HAP-1 (cell line): ENCODE results near the gene PICK1.

Experiments used
- DNase-seq, 2 experiments: peaks; one replicate each; pipeline ENCODE4 v3.0.0-alpha.2; 2016 to 2020; ENCODE audit warnings: low spot score in 2 of 2
- H3K27me3 ChIP-seq: fragments of 250-450 bp; sonication (Bioruptor Pico); 2 replicates; pipeline ENCODE4 v1.5.1; 2020; ENCODE audit warnings: low read depth, mild to moderate bottlenecking, moderate library complexity
- H3K36me3 ChIP-seq: fragments of 250-450 bp; sonication (Bioruptor Pico); replicated peaks from 2 replicates; pipeline ENCODE4 v1.5.1; 2020; ENCODE audit warnings: mild to moderate bottlenecking
- H3K4me1 ChIP-seq: fragments of 250-450 bp; sonication (Bioruptor Pico); 2 replicates; pipeline ENCODE4 v1.5.1; 2020; ENCODE audit warnings: mild to moderate bottlenecking
- H3K4me3 ChIP-seq: fragments of 250-450 bp; sonication (Bioruptor Pico); 2 replicates; pipeline ENCODE4 v1.5.1; 2020; ENCODE audit warnings: mild to moderate bottlenecking, moderate library complexity
- H3K9me3 ChIP-seq: fragments of 250-450 bp; sonication (Bioruptor Pico); 2 replicates; pipeline ENCODE4 v1.5.1; 2020; ENCODE audit warnings: mild to moderate bottlenecking, moderate library complexity
- in situ Hi-C: fragments of 300-500 bp; cut with MboI; formaldehyde crosslinking; loops from 3 replicates; pipeline ENCODE4 v1.14.3; 2020; ENCODE audit warnings: low sequenced_read_pairs, inconsistent platforms, mixed read lengths

The PICK1 gene

DNA sequence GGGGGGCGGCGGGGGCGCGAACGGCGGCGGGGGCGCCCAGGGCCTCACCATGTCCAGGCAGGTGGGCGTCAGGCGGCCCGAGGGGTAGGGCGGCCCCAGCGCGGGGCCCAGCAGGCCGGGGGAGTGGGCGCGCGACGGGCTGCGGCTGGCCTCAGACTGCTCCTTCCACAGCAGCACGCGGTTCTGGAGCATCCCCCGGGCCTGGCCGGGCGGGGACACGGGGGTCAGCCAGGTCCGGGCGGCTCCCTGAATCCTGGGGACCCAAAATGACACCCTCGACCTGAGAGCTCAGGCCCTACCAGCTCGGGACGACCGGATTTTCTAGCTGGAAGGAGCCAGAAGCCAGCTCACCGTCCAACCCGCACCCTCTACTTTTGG, 32.3 kb downstream of the PICK1 start:
- no peak for DNase-seq
- Histone ChIP-seq H3K4me1 (peaks cover 3% of the 10 kb centered on the region), H3K27me3 (no peaks in the 10 kb centered on the region), H3K9me3 (no peaks in the 10 kb centered on the region), H3K36me3 (no peaks in the 10 kb centered on the region), H3K4me3 (no peak overlapping the region)
- in situ Hi-C loops: no loop called here

DNA sequence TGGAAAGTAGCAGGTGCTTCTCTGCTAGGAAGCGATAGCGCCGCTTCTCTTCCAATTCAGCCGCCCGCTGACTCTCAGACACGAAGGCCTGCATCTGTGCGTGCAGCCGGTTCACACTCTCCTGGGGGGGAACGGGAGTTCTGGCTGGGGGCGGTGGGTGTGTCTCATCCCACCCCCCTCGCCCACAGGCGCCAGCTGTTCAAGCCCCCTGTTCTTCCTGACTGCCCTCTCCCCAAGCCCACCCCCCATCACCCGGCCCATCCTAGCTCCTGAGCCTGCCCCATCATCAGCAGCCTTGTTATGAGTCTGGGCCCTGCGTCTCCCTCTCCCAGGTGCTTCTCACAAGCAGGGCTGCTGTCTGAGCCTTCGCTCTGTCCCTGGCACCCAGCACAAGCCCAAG, 39.9 kb downstream of the PICK1 start:
- H3K27me3 ChIP-seq: no peaks in the 10 kb centered on the region
- no peaks in the 10 kb centered on the region for H3K36me3 ChIP-seq
- DNase-seq: no peak
- no peaks in the 10 kb centered on the region for H3K9me3 ChIP-seq
- no peak overlapping the region for H3K4me3 ChIP-seq
- no peaks in the 10 kb centered on the region for H3K4me1 ChIP-seq
- in situ Hi-C loops: no loop called here

DNA sequence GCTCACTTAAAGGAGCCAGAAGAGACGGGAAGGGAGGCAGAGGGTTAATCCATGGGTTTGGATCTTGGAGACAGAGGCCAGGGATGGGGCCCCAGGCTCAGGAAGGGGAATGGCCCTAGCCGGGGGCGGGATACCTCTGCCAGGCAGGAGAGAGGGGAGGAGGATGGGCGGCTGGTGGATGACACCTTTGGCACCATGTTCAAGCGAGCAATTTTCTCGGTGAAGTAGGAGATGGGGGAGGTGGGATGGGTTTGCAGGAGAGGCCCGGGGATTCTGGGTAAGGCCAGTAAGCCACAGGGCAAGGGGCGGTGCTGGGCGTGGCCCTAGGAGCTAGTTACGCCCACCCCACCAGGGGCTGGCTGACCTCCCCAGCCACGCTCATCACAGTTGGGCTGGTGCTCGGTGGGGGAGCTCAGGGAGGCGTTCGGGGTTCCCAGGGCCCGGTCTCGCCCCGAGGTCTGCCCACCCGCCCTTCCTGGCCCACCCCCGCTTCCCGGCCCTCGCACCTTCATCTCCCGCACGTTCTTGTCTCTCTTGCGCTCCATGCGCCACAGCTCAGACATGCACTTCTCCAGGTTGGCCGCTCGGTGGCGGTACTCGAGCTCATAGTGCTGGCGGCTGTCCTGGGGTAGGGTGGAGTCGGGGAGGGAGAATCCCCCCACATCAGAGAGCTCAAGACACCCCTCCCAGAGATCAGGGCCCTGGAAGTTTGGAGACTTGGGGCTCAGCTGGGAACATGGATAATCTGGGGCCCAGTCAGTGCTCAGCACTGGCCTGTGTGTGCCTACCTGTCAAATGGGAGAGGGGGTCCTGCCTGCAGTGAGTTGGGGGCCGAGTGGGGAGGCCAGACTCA, 40.6 kb downstream of the PICK1 start:
- no peak for DNase-seq
- in situ Hi-C loops: no loop called here
- Histone ChIP-seq H3K9me3 (no peaks in the 10 kb centered on the region), H3K36me3 (no peaks in the 10 kb centered on the region), H3K4me3 (no peak overlapping the region), H3K27me3 (no peaks in the 10 kb centered on the region), H3K4me1 (no peaks in the 10 kb centered on the region)

DNA sequence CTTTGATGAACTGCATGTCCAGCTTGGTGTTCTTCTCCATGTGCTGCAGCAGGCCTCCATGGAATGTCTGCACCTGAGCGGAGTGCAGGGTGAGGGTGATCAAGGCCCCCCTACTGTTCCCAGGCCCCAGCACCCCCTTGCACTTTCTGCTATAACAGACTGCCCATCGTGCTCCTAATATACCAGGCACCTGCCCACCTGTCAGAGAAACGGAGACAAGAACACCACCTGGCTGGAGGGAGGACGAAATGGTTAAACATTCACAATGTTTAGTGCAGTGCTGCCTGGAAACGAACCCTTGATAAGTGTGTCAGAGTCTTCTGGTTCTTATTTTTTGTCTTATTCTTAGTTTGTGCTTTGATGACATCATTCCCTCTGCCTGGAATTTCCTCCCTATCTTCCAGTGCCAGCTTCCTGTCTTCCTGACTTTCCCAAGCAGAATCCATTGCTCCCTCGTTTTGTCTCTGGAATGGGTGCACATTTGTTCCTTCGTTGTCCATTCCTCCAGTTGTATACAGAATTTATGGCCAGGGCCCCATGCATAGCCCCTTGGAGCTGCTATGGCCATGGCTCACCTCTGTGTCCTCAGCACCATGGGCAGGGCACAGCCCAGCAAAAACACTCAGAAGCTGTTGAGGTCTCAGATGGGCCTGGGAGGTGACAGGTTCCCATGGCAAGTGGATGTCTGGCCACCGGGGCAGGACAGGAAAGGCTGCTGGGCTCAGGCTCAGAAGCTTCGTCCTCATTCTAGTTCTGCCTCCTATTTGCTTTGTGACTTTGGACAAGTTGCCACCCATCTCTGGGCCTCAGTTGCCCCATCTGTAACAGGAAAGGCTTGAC, 41.4 kb downstream of the PICK1 start:
- no peaks in the 10 kb centered on the region for H3K9me3 ChIP-seq
- H3K4me1 ChIP-seq: no peaks in the 10 kb centered on the region
- H3K27me3 ChIP-seq: no peaks in the 10 kb centered on the region
- no peaks in the 10 kb centered on the region for H3K36me3 ChIP-seq
- H3K4me3 ChIP-seq: no peak overlapping the region
- no peak for DNase-seq
- in situ Hi-C loops: no loop called here

DNA sequence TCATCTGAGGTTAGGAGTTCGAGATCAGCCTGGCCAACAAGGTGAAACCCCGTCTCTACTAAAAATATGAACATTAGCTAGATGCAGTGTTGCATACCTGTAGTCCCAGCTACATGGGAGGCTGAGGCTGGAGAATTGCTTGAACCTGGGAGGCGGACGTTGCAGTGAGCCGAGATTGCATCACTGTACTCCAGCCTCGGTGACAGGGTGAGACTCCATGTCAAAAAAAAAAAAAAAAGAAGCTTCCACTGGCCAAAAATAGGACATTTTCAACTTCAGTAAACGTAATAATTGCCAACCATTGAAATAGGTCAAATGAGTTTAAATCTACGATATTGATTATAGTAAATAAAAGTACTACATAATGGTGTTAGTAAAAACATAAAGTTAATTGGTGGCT, 46.4 kb downstream of the PICK1 start:
- Histone ChIP-seq H3K4me3 (no peak overlapping the region), H3K4me1 (no peaks in the 10 kb centered on the region), H3K36me3 (no peaks in the 10 kb centered on the region), H3K27me3 (no peaks in the 10 kb centered on the region), H3K9me3 (no peaks in the 10 kb centered on the region)
- in situ Hi-C loops: no loop called here
- no peak for DNase-seq

DNA sequence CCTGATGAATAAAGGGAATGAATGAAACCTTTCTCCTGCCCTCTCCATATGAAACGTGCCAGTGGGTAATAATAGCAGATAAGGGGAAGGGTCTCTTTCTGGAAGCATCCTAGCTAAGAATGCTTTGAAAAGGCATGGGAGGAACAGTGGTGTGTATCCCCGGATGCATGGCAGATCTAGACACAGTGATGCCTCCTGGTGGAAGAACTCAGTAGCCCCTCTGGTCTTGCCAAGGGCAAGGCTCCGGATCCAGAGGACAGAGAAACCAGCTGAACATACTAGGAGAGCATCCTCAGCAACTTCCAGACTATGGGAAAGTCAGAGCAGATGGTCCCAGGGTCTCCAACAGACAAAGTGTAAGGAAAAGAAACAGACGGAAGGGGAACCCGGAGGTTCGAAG, 46.9 kb downstream of the PICK1 start:
- Histone ChIP-seq H3K36me3 (no peaks in the 10 kb centered on the region), H3K9me3 (no peaks in the 10 kb centered on the region), H3K4me1 (no peaks in the 10 kb centered on the region), H3K4me3 (no peak overlapping the region), H3K27me3 (no peaks in the 10 kb centered on the region)
- DNase-seq: peak in 1 of 2 experiments; percentile 40
- in situ Hi-C loops: no loop called here

DNA sequence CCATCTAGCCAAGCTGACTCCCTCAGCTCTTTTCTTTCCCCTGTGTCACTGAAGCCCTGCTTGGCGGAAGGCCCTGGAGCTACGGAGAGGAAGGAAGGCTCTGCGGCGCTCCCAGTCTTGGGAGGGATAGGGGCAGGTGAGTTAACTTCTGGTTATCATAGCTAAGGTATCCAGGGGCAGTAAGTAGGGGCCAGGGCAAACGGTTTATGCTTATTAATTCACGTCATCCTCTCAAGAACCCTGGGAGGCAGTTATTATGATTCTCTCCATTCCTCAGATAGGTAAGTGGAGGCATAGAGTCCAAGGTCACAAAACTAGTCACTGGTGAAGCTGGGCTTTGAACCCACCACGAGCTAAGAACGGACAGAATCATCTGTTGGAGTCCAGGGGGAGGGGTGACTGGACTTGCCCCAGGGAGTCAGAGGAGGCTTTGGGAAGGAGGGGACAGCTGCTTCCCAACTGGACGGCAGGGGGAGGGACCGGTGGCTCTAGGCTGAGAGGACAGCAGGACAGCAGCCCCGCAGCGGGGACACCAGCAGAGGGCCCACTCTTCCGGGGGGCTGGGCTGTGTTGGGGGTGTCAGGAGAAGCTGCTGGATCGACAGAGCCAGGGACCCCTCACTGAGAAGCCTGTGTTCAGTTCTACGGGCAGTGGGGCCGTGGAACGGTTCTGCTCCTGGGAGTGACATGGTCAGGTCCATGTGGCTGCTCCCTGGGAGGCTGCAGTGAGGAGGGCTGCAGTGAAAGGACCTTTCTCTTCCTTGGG, 49.8 kb downstream of the PICK1 start:
- Histone ChIP-seq H3K4me3 (no peak overlapping the region), H3K36me3 (no peaks in the 10 kb centered on the region), H3K27me3 (no peaks in the 10 kb centered on the region), H3K9me3 (no peaks in the 10 kb centered on the region), H3K4me1 (no peaks in the 10 kb centered on the region)
- in situ Hi-C loops: no loop called here
- no peak for DNase-seq

DNA sequence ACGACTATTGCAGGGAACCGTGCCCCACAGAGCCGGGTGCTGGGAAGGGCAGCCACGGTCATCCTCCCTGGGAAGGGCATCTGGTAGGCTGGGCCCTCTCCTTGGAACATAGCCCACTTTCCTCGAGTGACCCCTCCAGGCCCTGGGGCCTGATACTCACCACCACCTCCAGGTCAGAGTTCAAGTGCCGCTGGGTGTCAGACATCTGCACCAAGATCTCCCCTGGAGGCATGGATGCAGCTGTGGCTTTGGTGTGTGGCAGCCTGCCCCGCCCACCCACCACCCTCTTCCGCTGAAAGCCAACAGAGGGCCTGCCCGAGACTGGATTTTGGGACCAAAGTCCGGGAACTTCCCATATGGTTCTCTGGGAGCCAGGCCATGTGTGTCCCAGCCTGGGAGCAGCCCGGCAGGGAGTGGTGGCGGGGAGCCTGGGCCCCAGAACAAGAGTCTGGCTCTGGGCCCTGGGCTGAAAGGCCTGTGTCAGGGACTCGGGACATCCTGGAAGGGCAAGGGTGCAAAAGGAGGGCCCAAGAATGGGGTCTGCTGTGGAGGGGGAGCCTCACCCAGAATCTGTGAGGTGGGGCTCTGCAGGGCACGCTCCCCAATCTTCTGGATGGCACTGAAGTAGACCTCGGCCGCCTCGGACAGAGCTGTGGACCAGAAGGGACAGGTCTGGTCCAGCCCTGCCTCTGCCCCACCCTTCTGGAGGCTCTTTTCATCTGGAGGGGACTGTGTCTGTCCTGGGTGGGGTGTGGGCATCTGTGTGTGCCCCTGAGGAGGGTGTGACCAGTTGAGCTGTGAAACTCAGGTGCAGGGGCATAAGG, 50.7 kb downstream of the PICK1 start:
- H3K27me3 ChIP-seq: no peaks in the 10 kb centered on the region
- no peaks in the 10 kb centered on the region for H3K4me1 ChIP-seq
- in situ Hi-C loops: no loop called here
- no peak for DNase-seq
- no peak overlapping the region for H3K4me3 ChIP-seq
- no peaks in the 10 kb centered on the region for H3K9me3 ChIP-seq
- H3K36me3 ChIP-seq: no peaks in the 10 kb centered on the region

DNA sequence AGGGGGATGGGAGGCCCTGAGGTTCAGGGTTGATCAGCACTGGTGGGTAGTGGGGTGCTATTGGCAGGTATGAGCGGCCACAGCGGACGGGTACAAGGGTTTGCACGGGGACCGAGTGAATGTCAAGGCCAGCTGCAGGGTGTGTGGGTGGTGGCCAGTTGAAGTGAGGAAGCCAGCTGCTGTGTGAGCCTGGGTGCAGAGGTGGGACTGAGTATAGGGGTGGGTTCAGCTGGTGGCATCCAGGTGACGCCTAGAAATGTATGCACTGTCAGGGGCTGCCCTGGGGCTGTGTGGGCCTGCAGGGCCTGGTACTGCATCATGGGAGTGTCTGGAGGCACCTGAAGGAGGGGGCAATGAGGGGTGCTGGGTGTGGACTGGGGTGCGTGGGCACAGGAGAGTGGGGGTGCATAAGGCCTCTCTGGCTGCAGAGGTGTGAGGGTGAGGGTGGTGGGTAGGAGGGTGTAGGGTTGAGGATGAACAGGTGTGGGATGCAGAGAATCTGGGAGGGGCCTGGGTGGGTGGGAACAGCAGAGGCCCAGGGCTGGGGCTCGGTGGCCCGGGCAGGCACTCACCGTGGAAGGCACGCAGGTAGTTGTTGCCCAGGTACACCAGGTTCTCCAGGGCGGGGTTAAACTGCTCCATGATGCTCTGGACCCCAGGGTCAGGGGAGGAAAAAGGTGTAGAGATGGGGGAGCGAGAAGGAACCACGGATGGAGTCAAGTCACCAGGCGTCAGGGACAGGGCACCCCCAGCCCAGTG, 51.5 kb downstream of the PICK1 start:
- Histone ChIP-seq H3K27me3 (no peaks in the 10 kb centered on the region), H3K36me3 (no peaks in the 10 kb centered on the region), H3K4me3 (no peak overlapping the region), H3K9me3 (no peaks in the 10 kb centered on the region), H3K4me1 (no peaks in the 10 kb centered on the region)
- in situ Hi-C loops: no loop called here
- no peak for DNase-seq

DNA sequence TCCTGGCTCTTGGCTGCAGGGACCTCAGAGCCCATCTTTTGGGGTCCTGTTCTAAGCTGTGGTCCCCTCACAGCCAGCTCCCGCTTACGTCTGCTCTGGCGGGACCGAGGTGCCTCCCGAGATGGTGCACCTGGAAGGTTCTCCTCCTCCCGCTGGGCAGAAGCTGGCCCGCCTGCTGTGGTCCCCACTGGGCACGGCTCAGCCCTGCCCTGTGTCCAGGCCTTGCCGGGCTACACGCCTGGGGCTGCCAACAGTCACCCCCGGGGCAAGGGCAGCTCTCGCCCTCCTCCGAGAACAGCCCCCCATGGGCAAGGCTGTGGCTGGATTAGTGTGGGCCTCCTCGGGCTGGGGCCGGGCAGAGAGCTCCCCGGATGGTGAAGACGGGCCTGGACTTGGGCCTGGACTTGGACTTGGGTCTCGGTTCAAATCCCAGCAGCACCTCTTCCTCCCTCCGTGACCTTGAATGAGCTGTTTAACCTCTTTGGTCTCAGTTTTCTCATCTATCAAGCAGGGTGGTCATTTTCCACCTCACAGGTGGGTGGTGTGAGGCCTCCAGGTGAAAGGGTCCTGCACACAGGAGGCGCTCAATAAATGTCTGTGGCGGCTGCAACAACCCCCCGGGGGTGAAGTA, 52.3 kb downstream of the PICK1 start:
- no peak for DNase-seq
- H3K4me3 ChIP-seq: no peak overlapping the region
- H3K4me1 ChIP-seq: no peaks in the 10 kb centered on the region
- H3K9me3 ChIP-seq: no peaks in the 10 kb centered on the region
- in situ Hi-C loops: no loop called here
- H3K36me3 ChIP-seq: no peaks in the 10 kb centered on the region
- no peaks in the 10 kb centered on the region for H3K27me3 ChIP-seq

DNA sequence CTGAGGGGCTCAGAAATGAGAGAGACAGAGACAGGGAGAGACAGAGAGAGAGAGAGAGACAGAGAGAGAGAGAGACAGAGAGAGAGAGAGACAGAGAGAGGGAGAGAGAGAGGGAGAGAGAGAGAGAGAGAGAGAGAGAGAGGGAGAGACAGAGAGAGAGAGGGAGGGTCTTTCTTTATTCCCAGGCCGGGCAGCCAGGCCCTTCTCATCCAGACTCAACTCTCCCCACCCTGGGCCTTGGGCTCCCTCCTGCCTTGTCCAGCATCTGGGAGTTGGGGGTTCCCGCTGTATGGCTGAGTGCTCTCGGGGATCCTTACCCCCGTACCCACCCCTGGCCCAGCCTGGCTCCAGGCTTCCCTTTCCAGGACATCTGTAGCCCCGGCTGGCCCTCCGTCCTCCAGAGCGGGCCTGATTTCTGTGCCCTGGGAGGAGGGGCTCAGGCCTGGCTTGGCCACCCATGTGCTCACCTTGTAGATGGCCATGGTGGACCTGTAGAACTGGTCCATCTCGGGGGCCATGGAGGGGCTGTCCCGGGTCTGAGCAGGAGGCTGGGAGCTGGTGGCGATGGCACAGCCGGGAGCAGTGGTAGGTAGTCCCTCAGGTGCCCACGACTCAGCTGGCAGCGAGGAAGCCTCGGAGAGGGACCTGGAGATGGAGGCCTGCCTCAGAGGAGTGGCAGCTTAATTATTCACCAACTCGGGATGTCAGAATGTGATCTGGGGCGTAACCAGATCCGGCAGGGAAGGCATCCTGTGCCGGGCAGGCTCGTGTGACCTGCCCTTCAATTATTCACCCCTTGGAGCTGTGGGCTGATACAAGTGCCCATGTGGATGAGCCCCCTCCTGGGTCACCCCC, 53.0 kb downstream of the PICK1 start, which contains the start of gene BAIAP2L2:
BAIAP2L2 (minus strand) TSS at position 677 of the 855 bp plus-strand sequence; CDS start at position 518, 159 bp downstream.
- Histone ChIP-seq H3K36me3 (no peaks in the 10 kb centered on the region; the same call in 1 of the 2 replicates), H3K4me1 (no peaks in the 10 kb centered on the region), H3K4me3 (no peak within 1 kb of the TSS), H3K9me3 (no peaks in the 10 kb centered on the region), H3K27me3 (no peaks in the 10 kb centered on the region)
- DNase-seq: no peak
- in situ Hi-C loops: no loop called here
